Measurements from ENCODE around the gene GMCL2. TPM values are rescaled to one million over a fixed set of nuclear protein-coding genes. Genes with fewer than 3 reads are reported as not detected.

Gene GMCL2
- polyA plus RNA-seq, 1 donor from 2014 or later, result not detected

DNA sequence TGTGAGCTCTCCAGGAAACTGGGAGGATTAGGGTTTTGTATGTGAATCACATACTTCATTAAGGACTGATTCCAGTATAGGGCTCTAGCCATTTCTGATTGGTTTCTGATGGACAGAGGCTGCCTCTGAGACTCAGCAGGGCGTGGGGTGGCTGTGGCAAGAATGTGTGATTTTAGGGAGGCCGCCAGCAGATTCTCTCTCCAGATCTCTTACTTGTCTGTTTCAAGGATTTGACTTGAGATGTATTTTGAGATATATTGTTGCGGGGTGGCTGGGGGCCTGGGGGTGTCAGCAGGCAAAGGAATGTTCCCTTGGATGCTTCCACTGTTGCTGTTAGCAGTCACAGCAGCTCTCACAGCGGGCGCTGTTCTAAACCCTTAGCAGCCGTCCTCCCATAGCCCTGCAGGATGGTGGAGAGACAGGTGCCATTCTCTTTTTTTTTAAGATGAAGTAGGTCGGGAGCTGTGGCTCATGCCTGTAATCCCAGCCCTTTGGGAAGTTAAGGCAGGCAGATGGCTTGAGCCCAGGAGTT is 9.2 kb upstream of the GMCL2 start:
- no peak overlapping the region for H2AFZ ChIP-seq (ENCODE audit: low read depth, low read length)
- no peak overlapping the region for H3K27ac ChIP-seq (ENCODE audit: low read length)
- H3K27me3 ChIP-seq (ENCODE audit: insufficient read depth, low read depth, low read length), result no peaks in the 10 kb centered on the region
- H3K4me2 ChIP-seq (ENCODE audit: low read length), result no peak overlapping the region
- no peak overlapping the region for H3K9ac ChIP-seq (ENCODE audit: low read length)
- no peaks in the 10 kb centered on the region for H3K36me3 ChIP-seq (ENCODE audit: insufficient read depth, low read length)
- H3K79me2 ChIP-seq (replicated peaks; ENCODE audit: insufficient read depth, low read length), result no peaks in the 10 kb centered on the region
- H3K9me3 ChIP-seq (ENCODE audit: low read length), result no peaks in the 10 kb centered on the region
- TF ChIP-seq, protein P1, sequence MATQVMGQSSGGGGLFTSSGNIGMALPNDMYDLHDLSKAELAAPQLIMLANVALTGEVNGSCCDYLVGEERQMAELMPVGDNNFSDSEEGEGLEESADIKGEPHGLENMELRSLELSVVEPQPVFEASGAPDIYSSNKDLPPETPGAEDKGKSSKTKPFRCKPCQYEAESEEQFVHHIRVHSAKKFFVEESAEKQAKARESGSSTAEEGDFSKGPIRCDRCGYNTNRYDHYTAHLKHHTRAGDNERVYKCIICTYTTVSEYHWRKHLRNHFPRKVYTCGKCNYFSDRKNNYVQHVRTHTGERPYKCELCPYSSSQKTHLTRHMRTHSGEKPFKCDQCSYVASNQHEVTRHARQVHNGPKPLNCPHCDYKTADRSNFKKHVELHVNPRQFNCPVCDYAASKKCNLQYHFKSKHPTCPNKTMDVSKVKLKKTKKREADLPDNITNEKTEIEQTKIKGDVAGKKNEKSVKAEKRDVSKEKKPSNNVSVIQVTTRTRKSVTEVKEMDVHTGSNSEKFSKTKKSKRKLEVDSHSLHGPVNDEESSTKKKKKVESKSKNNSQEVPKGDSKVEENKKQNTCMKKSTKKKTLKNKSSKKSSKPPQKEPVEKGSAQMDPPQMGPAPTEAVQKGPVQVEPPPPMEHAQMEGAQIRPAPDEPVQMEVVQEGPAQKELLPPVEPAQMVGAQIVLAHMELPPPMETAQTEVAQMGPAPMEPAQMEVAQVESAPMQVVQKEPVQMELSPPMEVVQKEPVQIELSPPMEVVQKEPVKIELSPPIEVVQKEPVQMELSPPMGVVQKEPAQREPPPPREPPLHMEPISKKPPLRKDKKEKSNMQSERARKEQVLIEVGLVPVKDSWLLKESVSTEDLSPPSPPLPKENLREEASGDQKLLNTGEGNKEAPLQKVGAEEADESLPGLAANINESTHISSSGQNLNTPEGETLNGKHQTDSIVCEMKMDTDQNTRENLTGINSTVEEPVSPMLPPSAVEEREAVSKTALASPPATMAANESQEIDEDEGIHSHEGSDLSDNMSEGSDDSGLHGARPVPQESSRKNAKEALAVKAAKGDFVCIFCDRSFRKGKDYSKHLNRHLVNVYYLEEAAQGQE (IDR thresholded peaks at IDR 0.05; ENCODE audit: borderline replicate concordance), result no peak
- TF ChIP-seq RAD21 (conservative IDR thresholded peaks at IDR 0.05), result no peak
- no peak for TF ChIP-seq EZH2 (IDR thresholded peaks at IDR 0.05; ENCODE audit: borderline replicate concordance, insufficient read depth, low read length, poor library complexity, severe bottlenecking)
- TF ChIP-seq POLR2AphosphoS5 (IDR thresholded peaks at IDR 0.05), result no peak
- no peak for TF ChIP-seq TAF1 (IDR thresholded peaks at IDR 0.05; ENCODE audit: low read depth)
- TF ChIP-seq, protein P2, sequence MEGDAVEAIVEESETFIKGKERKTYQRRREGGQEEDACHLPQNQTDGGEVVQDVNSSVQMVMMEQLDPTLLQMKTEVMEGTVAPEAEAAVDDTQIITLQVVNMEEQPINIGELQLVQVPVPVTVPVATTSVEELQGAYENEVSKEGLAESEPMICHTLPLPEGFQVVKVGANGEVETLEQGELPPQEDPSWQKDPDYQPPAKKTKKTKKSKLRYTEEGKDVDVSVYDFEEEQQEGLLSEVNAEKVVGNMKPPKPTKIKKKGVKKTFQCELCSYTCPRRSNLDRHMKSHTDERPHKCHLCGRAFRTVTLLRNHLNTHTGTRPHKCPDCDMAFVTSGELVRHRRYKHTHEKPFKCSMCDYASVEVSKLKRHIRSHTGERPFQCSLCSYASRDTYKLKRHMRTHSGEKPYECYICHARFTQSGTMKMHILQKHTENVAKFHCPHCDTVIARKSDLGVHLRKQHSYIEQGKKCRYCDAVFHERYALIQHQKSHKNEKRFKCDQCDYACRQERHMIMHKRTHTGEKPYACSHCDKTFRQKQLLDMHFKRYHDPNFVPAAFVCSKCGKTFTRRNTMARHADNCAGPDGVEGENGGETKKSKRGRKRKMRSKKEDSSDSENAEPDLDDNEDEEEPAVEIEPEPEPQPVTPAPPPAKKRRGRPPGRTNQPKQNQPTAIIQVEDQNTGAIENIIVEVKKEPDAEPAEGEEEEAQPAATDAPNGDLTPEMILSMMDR (IDR thresholded peaks at IDR 0.05; ENCODE audit: poor library complexity, severe bottlenecking), result no peak
- TF ChIP-seq SMC3 (conservative IDR thresholded peaks at IDR 0.05; ENCODE audit: poor library complexity), result no peak
- no peak for TF ChIP-seq EP300 (conservative IDR thresholded peaks at IDR 0.05; ENCODE audit: poor library complexity, severe bottlenecking)
- TF ChIP-seq MXI1 (conservative IDR thresholded peaks at IDR 0.05; ENCODE audit: poor library complexity, severe bottlenecking), result no peak
- H3K9me2 ChIP-seq (ENCODE audit: insufficient read depth, low read length), result no peaks in the 10 kb centered on the region
- no peaks in the 10 kb centered on the region for H4K20me1 ChIP-seq (ENCODE audit: insufficient read depth)
- no peak overlapping the region for H3K4me3 ChIP-seq (ENCODE audit: low read length)
- no peaks in the 10 kb centered on the region for H3F3A ChIP-seq (ENCODE audit: insufficient read depth, low read length, poor library complexity, severe bottlenecking)

DNA sequence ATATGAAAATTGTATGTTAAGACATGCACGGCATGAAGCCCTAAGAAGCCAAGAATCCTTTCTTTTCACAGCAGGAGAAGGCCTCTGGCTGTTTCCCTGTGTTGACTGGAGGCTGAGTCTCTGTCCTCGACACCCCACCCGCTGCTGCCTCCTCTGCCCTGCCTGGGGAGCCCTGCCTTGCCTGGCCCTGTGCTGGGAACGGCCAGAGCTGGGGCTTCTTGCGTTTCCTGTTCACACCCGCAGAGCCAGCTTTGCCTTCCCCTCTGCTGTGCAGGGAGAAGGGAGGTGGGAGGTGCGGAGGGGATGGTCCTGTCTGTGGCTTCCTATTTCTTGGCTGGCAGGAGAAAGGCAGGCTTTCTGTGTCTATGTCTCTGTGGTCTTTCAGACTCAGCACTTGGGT is 6.9 kb upstream of the GMCL2 start:
- no peaks in the 10 kb centered on the region for H3K36me3 ChIP-seq (ENCODE audit: insufficient read depth, low read length)
- TF ChIP-seq POLR2AphosphoS5 (IDR thresholded peaks at IDR 0.05) (no peak), TAF1 (IDR thresholded peaks at IDR 0.05; ENCODE audit: low read depth) (no peak), RAD21 (conservative IDR thresholded peaks at IDR 0.05) (no peak), EZH2 (IDR thresholded peaks at IDR 0.05; ENCODE audit: borderline replicate concordance, insufficient read depth, low read length, poor library complexity, severe bottlenecking) (no peak), MXI1 (conservative IDR thresholded peaks at IDR 0.05; ENCODE audit: poor library complexity, severe bottlenecking) (no peak), EP300 (conservative IDR thresholded peaks at IDR 0.05; ENCODE audit: poor library complexity, severe bottlenecking) (no peak), SMC3 (conservative IDR thresholded peaks at IDR 0.05; ENCODE audit: poor library complexity) (no peak)
- TF ChIP-seq, protein P2 (IDR thresholded peaks at IDR 0.05; ENCODE audit: poor library complexity, severe bottlenecking), result no peak
- no peaks in the 10 kb centered on the region for H3K27me3 ChIP-seq (ENCODE audit: insufficient read depth, low read depth, low read length)
- H3K4me2 ChIP-seq (ENCODE audit: low read length), result no peak overlapping the region
- H3K79me2 ChIP-seq (replicated peaks; ENCODE audit: insufficient read depth, low read length), result no peaks in the 10 kb centered on the region
- no peaks in the 10 kb centered on the region for H3K9me3 ChIP-seq (ENCODE audit: low read length)
- no peak overlapping the region for H3K4me3 ChIP-seq (ENCODE audit: low read length)
- no peaks in the 10 kb centered on the region for H3K9me2 ChIP-seq (ENCODE audit: insufficient read depth, low read length)
- no peak overlapping the region for H2AFZ ChIP-seq (ENCODE audit: low read depth, low read length)
- H3K27ac ChIP-seq (ENCODE audit: low read length), result no peak overlapping the region
- no peaks in the 10 kb centered on the region for H3F3A ChIP-seq (ENCODE audit: insufficient read depth, low read length, poor library complexity, severe bottlenecking)
- no peaks in the 10 kb centered on the region for H4K20me1 ChIP-seq (ENCODE audit: insufficient read depth)
- no peak overlapping the region for H3K9ac ChIP-seq (ENCODE audit: low read length)
